Sciatic nerve (tissue), 2 donors: ENCODE data around the gene ASMTL. TPM values are rescaled to one million over a fixed set of nuclear protein-coding genes. Genes with fewer than 3 reads are reported as not detected.
A peak's percentile ranks its signal among the peaks of the same experiment; 100 is the strongest.
"Not testable (repeated sequence)": the region's sequence is repeated elsewhere in the genome, so short reads cannot be mapped to it uniquely, and the experiment has no call there.

Experiments
- ATAC-seq: fragments of 200-7000 bp; cut with Tn5 transposase; one replicate; pipeline ENCODE4 v1.9.1; 2020; ENCODE audit warnings: mild to moderate bottlenecking, moderate library complexity
- DNase-seq: peaks from one replicate; pipeline ENCODE4 v3.0.0-alpha.2; 2020; ENCODE audit warnings: low spot score
- intact Hi-C: fragments of 100-400 bp; cut with DNase I; formaldehyde crosslinking; loops from one replicate; pipeline ENCODE4 v1.14.2; 2022
- total RNA-seq: library from RNA; stranded (reverse); fragmentation: NEBNext Ultra II Directional; extraction: Animal tissue kit (Norgen Biotek cat#: 25700); gene quantifications from one replicate; pipeline ENCODE4 v1.2.1, GENCODE V29; 2021
- donor health status: DM: no; HTN: no; CAD: no.
- donor health status: DM: no; HTN: no; CAD: no.

Gene ASMTL
- total RNA-seq: 35.0 TPM

- intact Hi-C loops: loop anchor here (1.0 kb wide), 1 partner anchor 58 kb away; no protein-coding TSS in a partner anchor
- DNase-seq: peak; percentile 100
Measured at GRCh38 chrX:1452516-1453394, at the start of gene ASMTL. Gene ASMTL (minus strand): TSS chrX:1452909. CDS start chrX:1452840, 69 bp downstream.

GRCh38 chrX:1502241-1502640 lies 49.5 kb upstream of the ASMTL start:
- intact Hi-C loops: no loop called here
- DNase-seq (no peak), ATAC-seq (no peak)

More at GRCh38 chrX:1452516-1453394, at the start of gene ASMTL:
- peak; percentile 96 for ATAC-seq

- intact Hi-C loops: no loop called here
- DNase-seq: no peak
- ATAC-seq: no peak
Measured at GRCh38 chrX:1500701-1501624, 48.3 kb upstream of the ASMTL start.

GRCh38 chrX:1496076-1496475 lies 43.4 kb upstream of the ASMTL start:
- ATAC-seq (no peak), DNase-seq (no peak)
- intact Hi-C loops: no loop called here

GRCh38 chrX:1493877-1494510 lies 41.3 kb upstream of the ASMTL start:
- peak; percentile 45 for ATAC-seq
- DNase-seq: no peak
- intact Hi-C loops: no loop called here

- no peak for DNase-seq
- intact Hi-C loops: no loop called here
- no peak for ATAC-seq
Measured at GRCh38 chrX:1493412-1493811, 40.7 kb upstream of the ASMTL start.

- DNase-seq: no peak
- intact Hi-C loops: no loop called here
Measured at GRCh38 chrX:1492421-1493012, 39.8 kb upstream of the ASMTL start.

GRCh38 chrX:1491851-1492349 lies 39.2 kb upstream of the ASMTL start:
- intact Hi-C loops: no loop called here
- DNase-seq: no peak
- ATAC-seq: no peak

More at GRCh38 chrX:1492421-1493012, 39.8 kb upstream of the ASMTL start:
- ATAC-seq: no peak

GRCh38 chrX:1491248-1491647 lies 38.5 kb upstream of the ASMTL start:
- DNase-seq, intact Hi-C loops, ATAC-seq: not testable (repeated sequence)

- ATAC-seq, intact Hi-C loops, DNase-seq: not testable (repeated sequence)
Measured at GRCh38 chrX:1490723-1491122, 38.0 kb upstream of the ASMTL start.

GRCh38 chrX:1489354-1489753 lies 36.6 kb upstream of the ASMTL start:
- intact Hi-C loops, DNase-seq, ATAC-seq: not testable (repeated sequence)

GRCh38 chrX:1488745-1489144 lies 36.0 kb upstream of the ASMTL start:
- intact Hi-C loops: no loop called here
- DNase-seq (no peak), ATAC-seq (no peak)

- no peak for DNase-seq
- no peak for ATAC-seq
- intact Hi-C loops: no loop called here
Measured at GRCh38 chrX:1488141-1488540, 35.4 kb upstream of the ASMTL start.

- no peak for DNase-seq
- intact Hi-C loops: no loop called here
- ATAC-seq: no peak
Measured at GRCh38 chrX:1487401-1487800, 34.7 kb upstream of the ASMTL start.

- DNase-seq: no peak
- ATAC-seq: peak; percentile 48
- intact Hi-C loops: no loop called here
Measured at GRCh38 chrX:1486749-1487361, 34.1 kb upstream of the ASMTL start.

- intact Hi-C loops: no loop called here
- ATAC-seq (no peak), DNase-seq (no peak)
Measured at GRCh38 chrX:1486177-1486576, 33.5 kb upstream of the ASMTL start.

GRCh38 chrX:1485033-1485432 lies 32.3 kb upstream of the ASMTL start:
- intact Hi-C loops: no loop called here
- DNase-seq (no peak), ATAC-seq (no peak)

GRCh38 chrX:1484638-1485019 lies 31.9 kb upstream of the ASMTL start:
- ATAC-seq (no peak), DNase-seq (no peak)
- intact Hi-C loops: no loop called here
